Islet precursor cell (in vitro differentiated cells): ENCODE measurements around the gene SRRM4.
A peak's percentile ranks its signal among the peaks of the same experiment; 100 is the strongest.
"Not testable (repeated sequence)": the region's sequence is repeated elsewhere in the genome, so short reads cannot be mapped to it uniquely, and the experiment has no call there.

Source experiments
- DNase-seq: peaks from one replicate; pipeline ENCODE4 v3.0.0-alpha.2; 2018

SRRM4 gene

DNA sequence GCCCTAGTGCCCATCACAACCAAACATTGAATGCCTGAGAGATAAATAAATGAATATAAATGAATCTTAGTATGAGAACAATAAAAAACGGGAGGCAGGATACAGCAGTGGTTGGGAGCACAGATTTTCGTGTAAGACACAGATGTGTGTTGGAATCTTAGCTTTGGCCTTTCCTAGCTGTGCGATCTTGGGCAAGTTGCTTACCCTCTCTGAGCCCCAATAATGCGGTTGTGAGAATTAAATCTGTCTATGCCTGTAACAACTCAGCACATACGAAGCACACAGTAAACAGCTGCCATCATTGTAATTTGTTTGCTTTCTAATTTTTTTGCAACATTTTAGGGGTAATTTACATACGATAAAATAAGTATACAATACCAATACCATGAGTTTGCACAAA, 89.8 kb downstream of the SRRM4 start:
- DNase-seq: no peak

DNA sequence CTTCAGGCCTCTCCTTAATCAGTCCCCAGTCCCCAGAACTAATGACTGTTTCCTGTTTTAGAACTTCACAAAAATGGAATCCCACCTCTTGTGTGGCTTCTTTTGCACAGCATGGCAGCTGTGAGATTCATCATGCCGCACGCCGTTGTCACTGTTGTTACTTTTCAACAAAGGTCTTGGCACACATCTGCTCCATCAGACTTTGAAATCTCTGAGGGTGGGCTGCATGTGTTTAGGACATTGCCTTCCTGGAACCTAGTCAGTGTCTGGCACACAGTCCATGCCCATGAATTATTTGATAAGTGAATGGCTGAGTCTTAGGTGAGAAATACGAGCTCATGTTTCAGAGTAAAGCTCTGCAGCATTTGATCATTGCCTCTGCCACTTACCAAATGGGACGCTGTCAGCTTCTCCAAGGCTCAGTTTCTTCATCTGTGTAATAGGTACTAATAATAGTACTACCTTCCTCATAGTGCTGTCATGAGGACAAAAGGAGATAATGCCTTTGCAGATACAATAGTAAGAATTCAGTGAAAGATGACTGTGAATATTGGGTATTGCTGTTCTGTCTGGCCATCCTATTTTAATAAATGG, 90.4 kb downstream of the SRRM4 start:
- DNase-seq: no peak

DNA sequence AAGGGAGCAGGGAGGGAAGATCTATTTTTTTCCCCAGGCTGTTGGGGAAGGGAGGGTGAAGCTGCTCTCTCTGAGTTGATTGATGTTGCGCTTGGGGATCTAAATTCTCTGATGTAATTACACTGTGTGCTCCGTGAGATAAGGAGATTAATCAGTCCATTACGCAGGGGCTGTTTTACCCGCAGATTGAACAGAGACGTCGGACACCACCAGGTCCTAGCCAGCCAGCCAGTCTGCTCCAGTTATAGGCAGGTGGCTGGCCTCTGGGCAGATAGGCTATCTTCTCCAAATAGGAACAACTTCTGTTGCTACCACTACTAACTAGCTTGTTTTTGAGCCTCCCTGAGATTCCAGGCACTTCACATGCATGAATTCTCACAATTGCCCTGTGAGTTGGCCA, 91.1 kb downstream of the SRRM4 start:
- no peak for DNase-seq

DNA sequence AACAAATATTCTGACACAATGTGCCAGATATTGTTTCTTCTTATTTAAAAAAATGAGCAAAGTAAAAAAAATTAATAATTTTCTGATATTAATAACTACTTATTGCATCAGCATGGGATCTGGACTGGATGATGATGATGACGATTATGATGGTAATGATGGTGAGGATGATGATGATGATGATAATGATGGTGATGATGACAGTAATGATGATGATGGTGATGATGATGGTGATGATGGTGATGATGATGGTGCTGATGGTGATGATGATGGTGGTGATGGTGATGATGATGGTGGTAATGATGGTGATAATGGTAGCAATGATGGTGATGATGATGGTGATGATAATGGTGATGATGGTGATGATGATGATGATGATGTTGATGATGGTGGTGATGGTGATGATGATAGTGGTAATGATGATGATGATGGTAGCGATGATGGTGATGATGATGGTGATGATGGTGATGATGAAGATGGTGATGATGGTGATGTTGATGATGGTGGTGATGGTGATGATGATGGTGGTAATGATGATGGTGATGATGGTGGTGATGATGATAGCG, 94.0 kb downstream of the SRRM4 start:
- DNase-seq: no peak

DNA sequence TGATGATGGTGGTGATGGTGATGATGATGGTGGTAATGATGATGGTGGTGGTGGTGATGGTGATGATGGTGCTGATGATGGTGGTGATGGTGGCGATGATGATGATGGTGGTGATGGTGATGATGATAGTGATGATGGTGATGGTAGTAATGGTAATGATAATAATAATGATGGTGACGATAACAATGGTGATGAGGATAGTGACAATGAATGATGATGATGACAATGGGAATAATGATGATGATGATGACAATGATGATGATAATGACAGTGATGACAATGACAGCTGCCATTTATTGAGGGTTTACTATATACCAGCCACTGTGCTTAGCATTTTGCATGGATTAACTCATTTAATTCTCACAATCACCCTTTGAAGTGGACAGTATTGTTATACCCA, 94.6 kb downstream of the SRRM4 start:
- no peak for DNase-seq

DNA sequence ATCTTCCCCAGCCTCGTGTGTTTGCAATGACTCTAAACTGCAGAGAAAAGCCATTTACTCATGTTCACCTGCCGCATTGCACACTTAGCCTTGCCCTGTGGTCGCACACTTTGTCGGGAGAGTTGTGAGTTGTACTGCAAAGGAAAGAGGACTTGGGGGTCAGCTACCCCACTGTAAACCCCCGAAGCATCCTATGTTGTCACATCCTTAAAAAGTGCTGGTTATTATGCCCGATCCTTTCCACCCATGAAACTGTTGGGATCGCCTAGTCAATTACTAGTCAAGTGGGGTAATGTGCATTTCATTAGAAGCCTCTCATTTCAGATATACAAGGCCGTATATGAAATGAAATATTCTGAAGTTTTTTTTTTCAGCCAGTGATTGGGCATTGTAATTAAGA, 98.2 kb downstream of the SRRM4 start:
- DNase-seq: no peak

DNA sequence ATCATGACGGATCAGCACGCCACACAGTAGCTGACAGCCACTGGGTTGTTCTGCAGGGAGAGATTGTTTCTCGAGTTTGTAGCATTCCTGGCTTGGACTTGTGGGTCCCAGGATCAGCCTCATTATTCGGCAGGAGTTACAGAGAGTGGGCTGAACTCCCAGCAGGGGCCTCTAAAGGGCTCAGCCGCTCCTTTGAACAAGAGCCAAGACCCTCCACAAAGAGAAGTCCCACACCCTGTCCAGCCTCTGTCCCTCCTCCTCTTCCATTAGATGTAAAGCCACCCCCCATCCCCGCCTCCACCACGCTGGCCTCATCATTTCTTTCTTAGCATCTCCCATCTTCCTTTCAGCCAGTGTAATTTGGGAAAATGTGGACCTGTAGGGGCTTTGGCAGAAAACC, 100.7 kb downstream of the SRRM4 start:
- DNase-seq: no peak

DNA sequence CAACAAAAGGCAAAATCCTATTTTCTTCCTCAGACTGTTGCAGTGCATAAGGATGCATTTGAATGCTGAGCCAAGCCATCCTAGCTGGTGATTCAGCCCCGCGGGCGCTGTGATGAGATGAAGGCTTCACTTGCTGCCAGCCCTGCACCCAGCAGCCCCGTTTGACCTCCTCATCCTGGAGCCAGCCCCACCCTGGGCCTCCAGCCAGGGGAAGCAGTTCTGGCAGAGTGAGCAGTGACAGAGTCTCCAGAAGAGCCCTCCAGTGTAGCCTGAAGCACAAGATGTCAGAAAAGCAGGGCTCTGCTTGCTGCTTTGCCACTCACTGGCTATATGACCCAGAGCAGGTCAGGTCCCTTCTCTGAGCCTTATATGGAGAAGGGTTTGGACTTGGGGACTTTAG, 101.2 kb downstream of the SRRM4 start:
- no peak for DNase-seq

DNA sequence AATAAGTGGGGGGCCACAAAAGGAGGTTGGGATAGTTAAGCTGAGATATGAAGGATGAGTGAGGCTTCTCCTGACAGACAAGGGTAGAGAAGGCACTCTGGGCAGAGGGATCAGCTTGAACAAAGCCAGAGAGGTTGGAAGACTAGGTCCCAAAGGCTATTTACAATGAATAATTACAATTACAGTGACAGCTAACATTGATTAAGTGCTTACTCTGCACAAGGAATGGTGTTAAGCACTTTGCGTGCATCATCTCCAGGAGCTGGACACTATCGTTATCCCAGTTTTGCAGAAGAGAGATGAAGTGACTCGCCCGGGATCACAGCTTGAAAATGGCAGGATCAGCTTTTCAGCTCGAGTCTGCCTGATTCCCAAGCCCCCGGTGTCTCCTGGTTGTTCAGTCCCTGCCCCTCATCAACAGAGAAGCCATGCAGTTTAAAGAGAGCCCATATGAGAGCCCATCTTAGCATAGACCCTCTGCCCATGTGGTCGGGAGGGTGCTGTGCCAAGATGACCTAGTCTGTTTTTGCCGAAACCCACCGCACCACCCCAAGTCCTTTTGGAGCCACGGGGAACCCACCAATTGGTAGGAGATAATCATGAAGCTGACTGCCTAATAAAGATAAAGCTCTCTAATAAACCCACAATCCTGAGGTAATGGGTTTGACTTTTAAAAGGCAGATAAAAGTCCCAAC, 107.5 kb downstream of the SRRM4 start:
- DNase-seq: no peak

DNA sequence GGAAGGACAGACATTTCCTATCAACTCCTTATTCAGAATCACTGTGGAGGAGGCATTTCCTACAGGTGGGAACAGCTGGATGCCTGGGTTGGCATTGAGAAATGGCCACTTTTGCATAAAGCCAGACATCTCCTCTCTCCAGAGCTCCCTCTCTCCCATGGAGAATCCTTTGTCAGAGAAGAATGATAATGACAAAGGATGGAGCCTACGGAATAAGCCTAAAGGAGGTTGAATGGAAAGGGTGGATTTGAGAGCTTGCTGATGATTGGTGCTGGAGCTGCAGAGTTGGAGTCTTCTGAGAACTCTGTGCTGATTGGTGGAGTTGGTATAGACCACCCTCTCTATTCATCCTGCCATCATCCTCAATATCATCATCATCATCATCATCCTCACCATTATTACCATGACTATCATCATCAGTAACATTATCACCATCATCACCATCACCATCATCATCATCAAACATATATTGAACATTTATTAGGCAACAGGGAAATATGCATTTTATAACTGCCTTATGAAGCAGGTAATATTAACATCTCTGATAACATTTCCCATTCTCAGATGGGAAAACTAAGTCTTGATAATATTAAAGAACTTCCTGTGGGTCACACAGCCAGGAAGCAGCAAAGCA, 108.2 kb downstream of the SRRM4 start:
- no peak for DNase-seq

DNA sequence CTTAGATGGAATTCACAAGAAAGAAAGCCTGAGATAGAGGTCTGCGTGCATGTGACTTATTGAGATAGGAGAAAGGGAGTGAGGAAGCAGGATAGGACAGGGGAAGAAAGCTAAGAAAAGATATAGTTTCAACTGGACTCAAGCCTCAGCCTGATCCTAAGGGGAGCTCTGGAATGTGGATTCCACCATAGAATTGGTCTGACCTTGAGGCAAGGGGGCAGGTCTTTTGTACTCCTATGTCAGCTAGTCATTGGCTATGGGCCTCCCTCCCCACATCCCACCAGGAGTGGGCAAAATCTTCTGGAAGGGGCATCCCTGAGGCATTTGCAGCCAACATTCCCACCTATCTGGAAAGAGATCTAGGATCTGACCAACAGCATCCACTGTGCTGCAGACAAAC, 108.9 kb downstream of the SRRM4 start:
- no peak for DNase-seq

DNA sequence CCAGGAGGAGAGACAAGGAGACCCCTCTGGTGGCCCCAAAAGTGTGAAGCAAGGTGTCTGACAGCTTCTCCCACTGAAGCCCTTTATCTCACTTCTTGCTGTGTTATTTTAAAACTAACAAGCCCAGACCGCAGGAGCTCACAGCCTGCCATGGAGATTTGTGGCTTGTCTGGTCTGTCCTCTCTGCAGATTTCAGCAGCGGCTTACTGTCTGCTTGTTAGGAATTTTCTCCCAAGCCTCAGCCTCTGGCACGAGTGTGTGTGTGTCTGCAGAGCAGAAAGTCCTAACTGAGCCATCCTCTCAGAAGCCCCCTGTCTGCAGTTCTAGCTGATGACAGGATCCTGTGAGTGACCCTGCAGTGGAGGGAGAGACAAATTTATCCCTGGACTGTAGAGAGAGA, 109.5 kb downstream of the SRRM4 start:
- DNase-seq: peak; percentile 72

DNA sequence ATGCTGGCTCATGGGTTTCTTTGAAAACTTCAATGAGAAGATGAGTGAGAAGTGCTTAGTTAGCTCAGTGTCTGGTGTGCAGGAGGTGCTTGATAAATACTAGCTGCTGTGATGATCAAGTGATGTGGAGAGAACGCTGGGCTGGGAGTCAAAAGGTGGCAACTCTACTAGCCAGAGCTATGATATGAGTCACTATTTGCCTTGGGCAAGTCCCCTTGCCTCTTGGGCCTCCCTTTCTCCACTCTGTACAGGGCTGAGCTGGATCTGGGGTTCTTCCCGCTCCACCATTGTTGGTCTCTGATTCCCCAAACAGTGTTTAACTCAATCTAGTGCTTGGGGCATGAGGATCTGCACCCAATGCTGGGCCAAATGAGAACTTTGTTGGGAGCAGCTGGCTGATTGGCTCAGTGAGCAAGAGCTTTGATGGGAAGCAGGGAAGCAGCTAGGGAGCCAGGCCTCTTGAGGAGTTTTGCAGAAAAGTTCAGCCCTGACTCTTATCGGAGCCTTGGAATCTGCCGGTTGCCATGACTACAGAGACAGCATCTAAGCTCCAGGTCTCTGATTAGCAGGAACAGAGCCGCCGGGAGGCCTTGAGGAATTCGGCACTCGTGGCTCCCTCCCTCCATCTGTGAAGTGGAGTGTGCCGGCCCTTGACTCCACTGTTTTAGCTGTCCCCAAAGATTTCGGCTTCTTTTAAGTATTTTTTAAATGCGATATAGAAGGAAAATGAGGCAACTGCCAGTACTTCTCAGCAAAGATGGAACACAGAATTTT, 115.3 kb downstream of the SRRM4 start:
- DNase-seq: peak; percentile 93

DNA sequence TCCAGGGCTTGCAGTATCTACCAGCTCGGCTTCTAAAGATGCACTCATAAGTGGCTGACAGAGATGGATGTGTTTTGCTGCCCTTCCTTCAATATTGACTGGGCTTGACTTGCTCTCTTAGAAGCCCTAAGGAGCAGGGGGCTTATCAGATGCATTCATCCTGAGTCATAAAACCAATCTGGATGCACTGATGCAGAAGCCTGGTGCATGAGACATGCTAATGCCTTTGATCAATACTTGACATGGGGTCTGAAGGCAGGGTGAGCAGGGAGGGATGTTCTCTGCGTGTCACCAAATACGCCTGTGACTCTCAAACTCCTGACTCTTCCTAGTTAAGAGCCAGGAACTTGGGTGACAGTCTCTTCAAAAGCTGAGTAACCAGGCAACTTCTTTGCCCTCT, 119.6 kb downstream of the SRRM4 start:
- DNase-seq: peak; percentile 77

DNA sequence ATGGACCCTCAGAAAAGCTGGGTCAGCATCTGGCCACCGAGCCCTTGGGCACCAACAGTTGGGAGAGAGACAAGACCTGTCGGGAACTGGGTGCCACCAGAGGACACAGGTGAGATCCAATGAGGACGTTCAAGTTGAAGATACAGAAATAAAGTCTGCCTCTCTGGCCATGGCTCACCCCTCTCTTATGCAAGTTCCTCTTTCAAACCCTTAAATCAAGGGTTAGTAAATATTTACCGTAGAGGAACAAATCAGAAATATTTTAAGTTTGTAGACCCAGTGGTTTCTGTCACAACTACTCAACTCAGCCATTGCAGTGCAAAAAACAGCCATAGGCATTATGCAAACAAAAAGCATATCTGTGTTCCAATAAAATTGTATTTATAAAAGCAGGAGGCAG, 120.9 kb downstream of the SRRM4 start:
- DNase-seq: no peak

DNA sequence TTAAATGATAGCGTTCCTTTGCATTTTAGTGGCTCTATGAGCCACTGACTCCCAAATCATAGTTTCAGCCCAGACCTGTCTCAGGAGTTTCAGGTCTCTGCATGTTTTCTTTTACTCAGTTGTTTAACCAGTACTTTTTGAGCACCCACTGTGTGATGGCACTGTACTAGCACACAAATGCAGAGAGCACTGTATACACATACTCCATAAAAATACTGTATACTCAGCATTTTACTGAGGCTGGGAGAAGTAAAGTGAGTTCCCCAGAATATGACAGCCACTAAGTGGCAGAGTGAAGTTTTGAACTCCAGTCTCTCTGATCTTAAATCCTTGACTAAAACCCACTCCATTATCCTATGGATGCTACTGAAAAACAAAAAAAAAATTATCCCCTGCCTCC, 121.4 kb downstream of the SRRM4 start:
- no peak for DNase-seq

DNA sequence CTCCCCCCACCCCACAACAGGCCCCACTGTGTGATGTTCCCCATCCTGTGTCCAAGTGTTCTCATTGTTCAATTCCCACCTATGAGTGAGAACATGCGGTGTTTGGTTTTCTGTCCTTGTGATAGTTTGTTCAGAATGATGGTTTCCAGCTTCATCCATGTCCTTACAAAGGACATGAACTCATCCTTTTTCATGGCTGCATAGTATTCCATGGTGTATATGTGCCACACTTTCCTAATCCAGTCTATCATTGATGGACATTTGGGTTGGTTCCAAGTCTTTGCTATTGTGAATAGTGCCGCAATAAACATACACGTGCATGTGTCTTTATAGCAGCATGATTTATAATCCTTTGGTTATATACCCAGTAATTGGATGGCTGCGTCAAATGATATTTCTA, 123.6 kb downstream of the SRRM4 start:
- not testable (repeated sequence) for DNase-seq

DNA sequence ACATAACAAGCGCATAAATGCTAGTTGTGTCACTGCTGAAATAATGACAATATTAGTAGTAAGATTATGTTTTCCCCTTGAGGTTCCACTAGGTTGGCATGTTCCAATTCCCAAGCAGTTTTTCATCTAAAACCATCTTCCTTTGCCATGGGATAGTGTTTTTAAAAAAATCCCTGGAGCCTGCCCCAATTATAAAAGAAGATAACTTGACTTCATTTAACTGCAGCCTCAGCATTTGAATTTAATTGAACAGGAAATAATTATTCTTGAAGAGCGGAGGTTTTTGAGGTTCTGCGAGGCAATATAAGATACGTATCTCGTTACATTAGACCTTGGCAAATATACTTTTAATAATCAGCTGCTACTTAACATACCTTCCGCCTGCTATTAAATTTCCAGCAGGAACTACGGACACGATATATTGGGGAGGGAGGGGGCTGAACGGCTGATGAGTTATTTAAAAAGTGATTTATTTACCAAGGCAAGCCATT, 132.2 kb downstream of the SRRM4 start:
- no peak for DNase-seq

DNA sequence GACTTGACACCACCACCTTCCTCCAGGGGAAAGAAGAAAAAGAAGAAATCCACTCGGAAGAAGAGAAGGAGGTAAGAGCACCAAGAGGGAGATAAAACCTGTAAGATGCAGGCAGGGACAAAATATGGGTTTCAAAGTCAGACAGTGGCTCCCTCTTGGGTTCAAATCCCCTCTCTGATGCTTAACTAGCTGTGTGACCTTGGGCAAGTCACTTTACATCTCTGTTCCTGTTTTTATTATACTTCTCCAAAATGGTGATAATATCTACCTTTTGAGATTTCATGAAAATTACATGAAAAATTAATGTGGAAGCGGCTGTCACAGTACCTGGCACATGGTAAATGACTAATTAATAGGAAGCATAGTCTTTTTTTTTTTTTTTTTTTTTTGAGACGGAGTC, 133.0 kb downstream of the SRRM4 start:
- DNase-seq: no peak

DNA sequence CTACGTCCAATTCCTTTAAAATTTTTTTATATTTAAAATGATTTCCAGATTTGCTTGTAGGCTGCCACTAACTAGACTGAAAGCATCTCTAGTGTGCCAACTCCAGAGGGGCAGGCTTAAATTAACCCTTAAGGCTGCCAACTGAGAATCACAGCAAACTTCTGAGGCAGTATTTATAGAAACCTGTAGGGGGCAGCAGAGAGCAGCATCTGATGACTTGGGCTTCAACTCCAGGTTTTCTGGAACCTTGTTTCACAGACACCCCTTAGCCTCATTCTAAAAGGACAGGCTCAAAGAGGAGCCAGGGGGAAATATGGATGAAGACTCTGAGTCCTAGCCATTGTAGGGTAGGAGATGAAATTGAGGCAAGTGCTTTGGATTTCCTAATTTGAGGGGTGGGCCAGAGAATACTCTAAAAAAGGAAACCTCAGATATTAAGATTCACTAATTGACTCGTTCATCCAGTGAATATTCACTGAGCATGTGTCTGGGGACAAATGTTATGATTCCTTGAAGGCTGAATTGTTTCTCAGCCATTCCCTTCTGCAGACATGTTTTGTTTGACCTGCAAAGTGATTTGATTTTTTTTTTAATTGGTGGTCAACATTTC, 134.1 kb downstream of the SRRM4 start:
- DNase-seq: peak; percentile 71

DNA sequence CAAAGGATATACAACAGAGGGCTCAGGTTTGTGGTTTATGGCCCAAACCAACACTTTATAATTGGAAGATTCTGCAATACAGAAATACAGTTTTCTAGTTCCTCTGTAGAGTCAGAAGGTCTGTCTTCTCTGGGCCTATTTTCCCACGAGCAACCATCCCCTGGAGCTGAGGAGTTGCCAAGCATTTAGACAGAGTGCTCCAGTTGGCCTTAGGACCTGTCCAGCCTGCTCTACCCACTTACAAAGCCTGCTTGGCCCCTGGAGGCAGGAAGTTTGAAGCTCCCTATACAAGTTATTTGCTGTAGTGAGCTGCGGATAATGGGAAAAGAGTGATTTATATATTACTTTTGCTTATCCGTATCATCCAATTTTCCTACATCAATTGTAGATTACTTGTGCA, 136.6 kb downstream of the SRRM4 start:
- peak; percentile 78 for DNase-seq

DNA sequence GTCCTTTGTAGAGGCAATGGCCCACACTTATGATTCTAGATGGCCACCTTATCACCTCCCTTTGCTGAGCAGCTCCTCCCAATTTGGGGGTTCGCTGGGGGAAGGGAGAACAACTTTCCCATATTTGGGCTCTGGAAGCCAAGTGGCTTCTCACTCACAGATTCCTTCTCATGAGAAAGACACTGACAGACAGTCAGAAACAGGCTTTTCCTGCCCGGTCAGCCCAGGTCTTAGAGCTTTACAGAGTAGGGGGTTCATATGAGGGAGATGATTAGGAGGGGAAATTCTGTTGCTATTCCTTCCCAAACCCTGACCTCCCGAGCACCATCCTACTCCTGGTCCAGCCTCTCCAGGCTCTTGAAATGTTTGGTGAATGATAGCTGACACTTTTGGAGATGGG, 137.3 kb downstream of the SRRM4 start:
- DNase-seq: peak; percentile 79

DNA sequence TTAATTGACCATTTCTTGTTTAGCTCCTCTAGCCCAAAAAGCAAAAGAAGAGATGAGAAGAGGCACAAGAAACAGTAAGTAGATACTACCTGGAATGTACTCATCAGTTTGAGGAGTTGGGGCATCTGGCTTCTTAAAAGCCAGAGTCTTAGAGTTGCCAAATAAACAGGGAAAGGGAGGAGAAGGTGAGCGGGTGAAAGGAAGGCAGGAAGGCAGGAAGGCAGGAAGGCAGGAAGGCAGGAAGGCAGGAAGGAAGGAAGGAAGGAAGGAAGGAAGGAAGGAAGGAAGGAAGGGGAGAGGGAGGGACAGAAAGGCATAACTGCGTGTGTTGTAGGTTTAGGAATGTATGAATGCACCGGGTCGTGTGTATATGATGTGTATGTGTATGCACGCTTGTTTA, 140.7 kb downstream of the SRRM4 start:
- no peak for DNase-seq
